ENCODE results near the gene CNTNAP2. TPM values are rescaled to one million over a fixed set of nuclear protein-coding genes. Genes with fewer than 3 reads are reported as not detected.

CNTNAP2 gene
- total RNA-seq, 1 donor from 2014 or later: under 0.01 TPM

- no peak for DNase-seq (ENCODE audit: extremely low read depth, low read depth, low spot score)
Measured at GRCh38 chr7:147182874-147183273, 1066.3 kb downstream of the CNTNAP2 start.

- no peak for DNase-seq (ENCODE audit: extremely low read depth, low read depth, low spot score)
Measured at GRCh38 chr7:147183276-147183675, 1066.7 kb downstream of the CNTNAP2 start.

GRCh38 chr7:147188467-147188866, 1071.9 kb downstream of the CNTNAP2 start:
- DNase-seq (ENCODE audit: extremely low read depth, low read depth, low spot score): no peak

GRCh38 chr7:147193476-147193875, 1076.9 kb downstream of the CNTNAP2 start:
- no peak for DNase-seq (ENCODE audit: extremely low read depth, low read depth, low spot score)

GRCh38 chr7:147196481-147196880, 1079.9 kb downstream of the CNTNAP2 start:
- no peak for DNase-seq (ENCODE audit: extremely low read depth, low read depth, low spot score)

GRCh38 chr7:147197006-147197405, 1080.4 kb downstream of the CNTNAP2 start:
- no peak for DNase-seq (ENCODE audit: extremely low read depth, low read depth, low spot score)

- DNase-seq (ENCODE audit: extremely low read depth, low read depth, low spot score): no peak
Measured at GRCh38 chr7:147199868-147200267, 1083.3 kb downstream of the CNTNAP2 start.

GRCh38 chr7:147207988-147208387, 1091.4 kb downstream of the CNTNAP2 start:
- DNase-seq (ENCODE audit: extremely low read depth, low read depth, low spot score): no peak

GRCh38 chr7:147231275-147231674, 1114.7 kb downstream of the CNTNAP2 start:
- DNase-seq (ENCODE audit: extremely low read depth, low read depth, low spot score): no peak

- no peak for DNase-seq (ENCODE audit: extremely low read depth, low read depth, low spot score)
Measured at GRCh38 chr7:147235645-147236382, 1119.2 kb downstream of the CNTNAP2 start.

GRCh38 chr7:147240468-147240867, 1123.9 kb downstream of the CNTNAP2 start:
- DNase-seq (ENCODE audit: extremely low read depth, low read depth, low spot score): no peak

- DNase-seq (ENCODE audit: extremely low read depth, low read depth, low spot score): no peak
Measured at GRCh38 chr7:147245274-147245673, 1128.7 kb downstream of the CNTNAP2 start.

- no peak for DNase-seq (ENCODE audit: extremely low read depth, low read depth, low spot score)
Measured at GRCh38 chr7:147249956-147250355, 1133.4 kb downstream of the CNTNAP2 start.

- no peak for DNase-seq (ENCODE audit: extremely low read depth, low read depth, low spot score)
Measured at GRCh38 chr7:147251751-147252325, 1135.2 kb downstream of the CNTNAP2 start.

GRCh38 chr7:147261693-147262092, 1145.1 kb downstream of the CNTNAP2 start:
- DNase-seq (ENCODE audit: extremely low read depth, low read depth, low spot score): no peak

- DNase-seq (ENCODE audit: extremely low read depth, low read depth, low spot score): no peak
Measured at GRCh38 chr7:147265528-147265927, 1148.9 kb downstream of the CNTNAP2 start.

- DNase-seq (ENCODE audit: extremely low read depth, low read depth, low spot score): no peak
Measured at GRCh38 chr7:147276106-147276505, 1159.5 kb downstream of the CNTNAP2 start.

- no peak for DNase-seq (ENCODE audit: extremely low read depth, low read depth, low spot score)
Measured at GRCh38 chr7:147276783-147277370, 1160.3 kb downstream of the CNTNAP2 start.

GRCh38 chr7:147279514-147279913, 1162.9 kb downstream of the CNTNAP2 start:
- DNase-seq (ENCODE audit: extremely low read depth, low read depth, low spot score): no peak

- DNase-seq (ENCODE audit: extremely low read depth, low read depth, low spot score): no peak
Measured at GRCh38 chr7:147279964-147280374, 1163.4 kb downstream of the CNTNAP2 start.

GRCh38 chr7:147282204-147282603, 1165.6 kb downstream of the CNTNAP2 start:
- DNase-seq (ENCODE audit: extremely low read depth, low read depth, low spot score): no peak

- no peak for DNase-seq (ENCODE audit: extremely low read depth, low read depth, low spot score)
Measured at GRCh38 chr7:147296201-147296600, 1179.6 kb downstream of the CNTNAP2 start.

All from glomerular endothelial cell (primary cell).